Measurements from ENCODE around the gene GTF2A2.
A peak's percentile ranks its signal among the peaks of the same experiment; 100 is the strongest.

GTF2A2 gene

DNA sequence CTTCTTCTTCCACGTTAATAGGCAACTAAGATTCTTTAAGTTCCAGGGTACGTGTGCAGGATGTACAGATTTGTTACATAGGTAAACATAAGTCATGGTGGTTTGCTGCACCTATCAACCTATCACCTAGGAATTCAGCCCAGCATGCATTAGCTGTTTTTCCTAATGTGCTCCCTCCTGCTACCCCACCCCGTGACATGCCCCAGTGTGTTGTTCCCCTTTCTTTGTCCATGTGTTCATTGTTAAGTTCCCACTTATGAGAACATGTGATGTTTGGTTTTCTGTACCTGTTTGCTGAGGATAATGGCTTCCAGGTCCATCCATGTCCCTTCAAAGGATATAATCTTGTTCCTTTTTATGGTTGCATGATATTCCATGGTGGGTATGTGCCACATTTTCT lies 21.1 kb downstream of the GTF2A2 start:
- H3K4me1 ChIP-seq (ENCODE audit: control insufficient read depth, low read length): no peaks in the 10 kb centered on the region
- H3K36me3 ChIP-seq (ENCODE audit: control insufficient read depth, low read length): peaks cover 30% of the 10 kb centered on the region
- H3K27me3 ChIP-seq (ENCODE audit: control insufficient read depth, low read length): 0 out of 2 replicates have a peak, but pooled peaks cover 3% of the 10 kb centered on the region
- no peak overlapping the region for H3K4me2 ChIP-seq (ENCODE audit: low read length)
- H3K9me2 ChIP-seq (replicated peaks; ENCODE audit: control insufficient read depth, low read length): no peaks in the 10 kb centered on the region
- TF ChIP-seq, protein P1, sequence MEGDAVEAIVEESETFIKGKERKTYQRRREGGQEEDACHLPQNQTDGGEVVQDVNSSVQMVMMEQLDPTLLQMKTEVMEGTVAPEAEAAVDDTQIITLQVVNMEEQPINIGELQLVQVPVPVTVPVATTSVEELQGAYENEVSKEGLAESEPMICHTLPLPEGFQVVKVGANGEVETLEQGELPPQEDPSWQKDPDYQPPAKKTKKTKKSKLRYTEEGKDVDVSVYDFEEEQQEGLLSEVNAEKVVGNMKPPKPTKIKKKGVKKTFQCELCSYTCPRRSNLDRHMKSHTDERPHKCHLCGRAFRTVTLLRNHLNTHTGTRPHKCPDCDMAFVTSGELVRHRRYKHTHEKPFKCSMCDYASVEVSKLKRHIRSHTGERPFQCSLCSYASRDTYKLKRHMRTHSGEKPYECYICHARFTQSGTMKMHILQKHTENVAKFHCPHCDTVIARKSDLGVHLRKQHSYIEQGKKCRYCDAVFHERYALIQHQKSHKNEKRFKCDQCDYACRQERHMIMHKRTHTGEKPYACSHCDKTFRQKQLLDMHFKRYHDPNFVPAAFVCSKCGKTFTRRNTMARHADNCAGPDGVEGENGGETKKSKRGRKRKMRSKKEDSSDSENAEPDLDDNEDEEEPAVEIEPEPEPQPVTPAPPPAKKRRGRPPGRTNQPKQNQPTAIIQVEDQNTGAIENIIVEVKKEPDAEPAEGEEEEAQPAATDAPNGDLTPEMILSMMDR (IDR thresholded peaks at IDR 0.05; ENCODE audit: low read depth, low read length, poor library complexity, severe bottlenecking): no peak
- TF ChIP-seq EZH2phosphoT487 (IDR thresholded peaks at IDR 0.05; ENCODE audit: borderline replicate concordance, low read length): no peak
- no peaks in the 10 kb centered on the region for H4K20me1 ChIP-seq (ENCODE audit: control insufficient read depth, insufficient read depth, low read depth, low read length)
- H3K79me2 ChIP-seq (ENCODE audit: control insufficient read depth, low read length): no peaks in the 10 kb centered on the region
- no peak overlapping the region for H3K27ac ChIP-seq (ENCODE audit: low read depth, low read length)
- peaks cover 7% of the 10 kb centered on the region; the same call in 1 of the 2 replicates for H3F3A ChIP-seq (ENCODE audit: control insufficient read depth, insufficient read depth)
- H3K9me3 ChIP-seq (ENCODE audit: control insufficient read depth, insufficient read depth, low read length): no peaks in the 10 kb centered on the region
- no peak overlapping the region for H3K4me3 ChIP-seq (ENCODE audit: low read length)

DNA sequence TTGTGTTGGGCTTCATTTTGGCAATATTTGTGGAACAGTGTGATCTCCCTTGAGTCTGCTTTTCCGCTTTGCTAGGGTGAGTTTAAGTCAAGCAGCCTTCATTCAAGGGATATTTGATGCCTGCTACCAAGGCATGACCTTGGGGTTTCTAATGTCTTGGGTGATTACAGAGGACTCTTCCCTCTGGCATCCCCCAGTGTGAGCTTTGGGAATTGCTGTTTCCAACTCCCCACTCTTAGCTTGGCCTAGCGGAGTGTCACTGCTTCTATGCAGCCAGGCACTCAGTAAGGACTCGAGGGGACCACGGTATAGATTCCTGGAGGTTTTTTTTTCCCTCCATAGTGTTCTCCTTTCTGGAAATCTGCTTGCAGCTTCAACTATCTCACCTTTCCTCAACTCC lies 24.6 kb downstream of the GTF2A2 start:
- no peaks in the 10 kb centered on the region for H3K9me2 ChIP-seq (replicated peaks; ENCODE audit: control insufficient read depth, low read length)
- H3K36me3 ChIP-seq (ENCODE audit: control insufficient read depth, low read length): peaks cover under 1% of the 10 kb centered on the region; the same call in 1 of the 2 replicates

DNA sequence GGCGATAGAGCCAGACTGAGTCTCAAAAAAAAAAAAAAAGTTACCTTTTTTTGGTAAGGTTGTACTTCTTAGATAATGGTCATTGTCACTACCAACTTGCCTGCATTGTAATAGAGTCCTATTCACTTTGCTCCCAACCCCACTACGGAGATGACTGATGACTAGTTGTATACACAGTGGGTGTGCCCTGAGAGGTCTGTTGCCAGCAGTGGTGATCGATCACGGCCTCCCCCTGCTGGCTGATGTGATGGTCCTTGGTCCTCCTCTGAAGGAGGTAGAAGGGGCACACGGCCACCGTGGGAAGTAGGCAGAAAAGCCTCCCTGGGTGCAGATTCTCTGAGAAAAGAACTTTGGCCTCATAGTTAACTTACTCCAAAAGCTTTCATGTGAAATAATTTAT lies 35.0 kb downstream of the GTF2A2 start:
- H4K20me1 ChIP-seq (ENCODE audit: control insufficient read depth, insufficient read depth, low read depth, low read length): no peaks in the 10 kb centered on the region
- no peaks in the 10 kb centered on the region for H3K9me2 ChIP-seq (replicated peaks; ENCODE audit: control insufficient read depth, low read length)
- no peak overlapping the region for H3K27ac ChIP-seq (ENCODE audit: low read depth, low read length)
- H3K4me2 ChIP-seq (ENCODE audit: low read length): no peak overlapping the region
- H3K79me2 ChIP-seq (ENCODE audit: control insufficient read depth, low read length): no peaks in the 10 kb centered on the region
- no peaks in the 10 kb centered on the region for H3K36me3 ChIP-seq (ENCODE audit: control insufficient read depth, low read length)
- no peak overlapping the region for H3K4me3 ChIP-seq (ENCODE audit: low read length)
- no peaks in the 10 kb centered on the region for H3K4me1 ChIP-seq (ENCODE audit: control insufficient read depth, low read length)
- H3K9me3 ChIP-seq (ENCODE audit: control insufficient read depth, insufficient read depth, low read length): no peaks in the 10 kb centered on the region
- TF ChIP-seq, protein P1 (IDR thresholded peaks at IDR 0.05; ENCODE audit: low read depth, low read length, poor library complexity, severe bottlenecking): peak; percentile 44
- TF ChIP-seq EZH2phosphoT487 (IDR thresholded peaks at IDR 0.05; ENCODE audit: borderline replicate concordance, low read length): no peak
- H3K27me3 ChIP-seq (ENCODE audit: control insufficient read depth, low read length): peaks cover 8% of the 10 kb centered on the region
- no peaks in the 10 kb centered on the region for H3F3A ChIP-seq (ENCODE audit: control insufficient read depth, insufficient read depth)

More for the DNA sequence above, 24.6 kb downstream of the GTF2A2 start:
- H3K4me2 ChIP-seq (ENCODE audit: low read length): no peak overlapping the region
- H4K20me1 ChIP-seq (ENCODE audit: control insufficient read depth, insufficient read depth, low read depth, low read length): no peaks in the 10 kb centered on the region
- no peak overlapping the region for H3K27ac ChIP-seq (ENCODE audit: low read depth, low read length)
- H3K27me3 ChIP-seq (ENCODE audit: control insufficient read depth, low read length): 0 out of 2 replicates have a peak, but pooled peaks cover 3% of the 10 kb centered on the region
- TF ChIP-seq EZH2phosphoT487 (IDR thresholded peaks at IDR 0.05; ENCODE audit: borderline replicate concordance, low read length): no peak
- TF ChIP-seq, protein P1 (IDR thresholded peaks at IDR 0.05; ENCODE audit: low read depth, low read length, poor library complexity, severe bottlenecking): no peak
- H3K4me3 ChIP-seq (ENCODE audit: low read length): no peak overlapping the region
- no peaks in the 10 kb centered on the region for H3K4me1 ChIP-seq (ENCODE audit: control insufficient read depth, low read length)
- H3K79me2 ChIP-seq (ENCODE audit: control insufficient read depth, low read length): no peaks in the 10 kb centered on the region
- H3K9me3 ChIP-seq (ENCODE audit: control insufficient read depth, insufficient read depth, low read length): no peaks in the 10 kb centered on the region
- H3F3A ChIP-seq (ENCODE audit: control insufficient read depth, insufficient read depth): no peaks in the 10 kb centered on the region
